K562 (cell line): ENCODE measurements around the gene CHTOP. TPM values are rescaled to one million over a fixed set of nuclear protein-coding genes. Genes with fewer than 3 reads are reported as not detected.

Experiments
- BCOR ChIP-seq: fragments of 450-650 bp; IDR thresholded peaks from 2 replicates; pipeline ENCODE4 v1.6.1; 2016
- CTBP1 ChIP-seq: fragments of 450-650 bp; IDR thresholded peaks from 2 replicates; pipeline ENCODE4 v1.6.1; 2016; ENCODE audit warnings: borderline replicate concordance
- CXXC5 ChIP-seq: fragments of 250-450 bp; sonication (Bioruptor Pico); IDR thresholded peaks from 2 replicates; pipeline ENCODE4 v1.8.0; 2022; ENCODE audit warnings: inconsistent platforms, mild to moderate bottlenecking, moderate library complexity
- DACH1 ChIP-seq: fragments of 450-650 bp; IDR thresholded peaks from 2 replicates; pipeline ENCODE4 v1.6.1; 2018; ENCODE audit not compliant: partially characterized antibody
- DNMT1 ChIP-seq: fragments of 450-650 bp; IDR thresholded peaks from 2 replicates; pipeline ENCODE4 v1.6.1; 2016; ENCODE audit warnings: antibody characterized with exemption, mild to moderate bottlenecking
- E2F3 ChIP-seq: fragments of 250-450 bp; sonication (Bioruptor Pico); IDR thresholded peaks from 2 replicates; pipeline ENCODE4 v1.4.0; 2020; ENCODE audit warnings: mild to moderate bottlenecking
- ELF1 ChIP-seq: fragments of 200-800 bp; sonication (Bioruptor generic); IDR thresholded peaks from 2 replicates; pipeline ENCODE4 v1.6.1; 2016; ENCODE audit warnings: missing genetic modification characterization, missing compliant biosample characterization
- EP400 ChIP-seq: fragments of 450-650 bp; IDR thresholded peaks from 2 replicates; pipeline ENCODE4 v1.6.1; 2017; ENCODE audit warnings: antibody characterized with exemption, mild to moderate bottlenecking, moderate library complexity
- GABPA ChIP-seq: fragments of 200-800 bp; sonication (Bioruptor generic); conservative IDR thresholded peaks from 2 replicates; pipeline ENCODE4 v1.6.1; 2016; ENCODE audit warnings: low read depth, missing genetic modification characterization, missing compliant biosample characterization
- HDAC3 ChIP-seq: fragments of 450-650 bp; IDR thresholded peaks from 2 replicates; pipeline ENCODE4 v1.6.1; 2018; ENCODE audit warnings: borderline replicate concordance, mild to moderate bottlenecking, moderate library complexity; ENCODE audit not compliant: partially characterized antibody
- MTA3 ChIP-seq: fragments of 450-650 bp; formaldehyde crosslinking; IDR thresholded peaks from 2 replicates; pipeline ENCODE4 v1.6.1; 2017; ENCODE audit warnings: mild to moderate bottlenecking, borderline replicate concordance
- NUFIP1 ChIP-seq: fragments of 450-650 bp; IDR thresholded peaks from 2 replicates; pipeline ENCODE4 v1.6.1; 2018; ENCODE audit not compliant: partially characterized antibody
- OTX1 ChIP-seq: fragments of 450-650 bp; formaldehyde crosslinking; IDR thresholded peaks from 2 replicates; pipeline ENCODE4 v1.4.0; 2022; ENCODE audit warnings: mild to moderate bottlenecking
- SIRT6 ChIP-seq: IDR thresholded peaks from one replicate; pipeline ENCODE4 v1.6.1; 2012; ENCODE audit warnings: low read depth, mild to moderate bottlenecking, control low read depth, inconsistent platforms, low read length, moderate library complexity
- SP2 ChIP-seq: IDR thresholded peaks from 2 replicates; pipeline ENCODE4 v1.6.1; 2011; ENCODE audit warnings: mild to moderate bottlenecking, low read depth, low read length, moderate library complexity; ENCODE audit not compliant: poor library complexity, severe bottlenecking; ENCODE audit errors: extremely low read depth
- TAF15 ChIP-seq: fragments of 200-400 bp; formaldehyde crosslinking; IDR thresholded peaks from 2 replicates; pipeline ENCODE4 v1.6.1; 2017; ENCODE audit warnings: mild to moderate bottlenecking, low read depth, low read length, moderate library complexity
- TARDBP ChIP-seq: fragments of 450-650 bp; IDR thresholded peaks from 2 replicates; pipeline ENCODE4 v1.6.1; 2016
- THRAP3 ChIP-seq: fragments of 450-650 bp; IDR thresholded peaks from 2 replicates; pipeline ENCODE4 v1.6.1; 2016; ENCODE audit warnings: mild to moderate bottlenecking, inconsistent platforms, borderline replicate concordance
- ZKSCAN1 ChIP-seq: fragments of 150-350 bp; IDR thresholded peaks from 2 replicates; pipeline ENCODE4 v1.6.1; 2016; ENCODE audit warnings: low read depth, low read length
- ZNF311 ChIP-seq: fragments of 250-450 bp; sonication (Bioruptor Pico); IDR thresholded peaks from 2 replicates; pipeline ENCODE4 v1.4.0; 2020; ENCODE audit warnings: mild to moderate bottlenecking, moderate library complexity
- ZNF507 ChIP-seq: conservative IDR thresholded peaks from 2 replicates; pipeline ENCODE4 v1.6.1; 2017; ENCODE audit warnings: missing genetic modification characterization, missing compliant biosample characterization
- ZNF668 ChIP-seq: fragments of 250-450 bp; sonication (Bioruptor Pico); IDR thresholded peaks from 2 replicates; pipeline ENCODE4 v1.8.0; 2022; ENCODE audit warnings: mild to moderate bottlenecking, inconsistent platforms
- polyA plus RNA-seq, 8 experiments: library from polyadenylated mRNA; depleted of rRNA in 4 of 8; stranded (reverse) in 5 of 8; unstranded in 3 of 8; fragments of >200 nt; fragmentation: Nextera tagmentation in 2 of 8; fragmentation: Illumina TruSeq in 1 of 8; extraction: Ambion mirVana in 2 of 8; extraction: Trizol in 1 of 8; gene quantifications; 2 replicates each; pipeline versions ENCODE4 v1.2.1 to v1.2.3, GENCODE V29; 2011 to 2014; ENCODE audit warnings: inconsistent platforms in 1 of 8, missing spikeins in 1 of 8
- total RNA-seq, 7 experiments: library from RNA; depleted of rRNA in 6 of 7; stranded (reverse); fragments of >200 nt in 6 of 7; fragmentation: Illumina TruSeq in 2 of 7; extraction: Trizol in 2 of 7; gene quantifications; 2 replicates each; pipeline versions ENCODE4 v1.2.1 to v1.2.3, GENCODE V29; 2011 to 2021; ENCODE audit warnings: low replicate concordance in 1 of 7
- TF ChIP-seq, protein P1 (sequence below): fragments of 250-450 bp; sonication (Bioruptor Pico); IDR thresholded peaks from 2 replicates; pipeline ENCODE4 v1.4.0; 2020; ENCODE audit warnings: mild to moderate bottlenecking
- TF ChIP-seq, protein P2 (sequence below), 2 experiments: fragments of 450-650 bp in 1 of 2; sonication (generic) in 1 of 2; formaldehyde crosslinking; conservative IDR thresholded peaks; 2 replicates each; pipeline versions ENCODE4 v1.4.0 to v1.8.1; 2020 to 2022; ENCODE audit warnings: mild to moderate bottlenecking in 1 of 2, missing genetic modification reagents in 1 of 2
- TF ChIP-seq, protein P3 (sequence below): sonication (generic); formaldehyde crosslinking; IDR thresholded peaks from 2 replicates; pipeline ENCODE4 v1.8.1; 2022; ENCODE audit warnings: missing genetic modification reagents
- TF ChIP-seq, protein P4 (sequence below): fragments of 250-450 bp; sonication (Bioruptor Pico); IDR thresholded peaks from 2 replicates; pipeline ENCODE4 v1.8.0; 2021; ENCODE audit warnings: mild to moderate bottlenecking, moderate library complexity

Gene CHTOP
- total and polyA plus RNA-seq, 9 of the 15 experiments (the other 6 are each of a cell fraction or from before 2014, with no cell fraction given) = 10.2 to 91.8 (median 60.8) TPM

DNA sequence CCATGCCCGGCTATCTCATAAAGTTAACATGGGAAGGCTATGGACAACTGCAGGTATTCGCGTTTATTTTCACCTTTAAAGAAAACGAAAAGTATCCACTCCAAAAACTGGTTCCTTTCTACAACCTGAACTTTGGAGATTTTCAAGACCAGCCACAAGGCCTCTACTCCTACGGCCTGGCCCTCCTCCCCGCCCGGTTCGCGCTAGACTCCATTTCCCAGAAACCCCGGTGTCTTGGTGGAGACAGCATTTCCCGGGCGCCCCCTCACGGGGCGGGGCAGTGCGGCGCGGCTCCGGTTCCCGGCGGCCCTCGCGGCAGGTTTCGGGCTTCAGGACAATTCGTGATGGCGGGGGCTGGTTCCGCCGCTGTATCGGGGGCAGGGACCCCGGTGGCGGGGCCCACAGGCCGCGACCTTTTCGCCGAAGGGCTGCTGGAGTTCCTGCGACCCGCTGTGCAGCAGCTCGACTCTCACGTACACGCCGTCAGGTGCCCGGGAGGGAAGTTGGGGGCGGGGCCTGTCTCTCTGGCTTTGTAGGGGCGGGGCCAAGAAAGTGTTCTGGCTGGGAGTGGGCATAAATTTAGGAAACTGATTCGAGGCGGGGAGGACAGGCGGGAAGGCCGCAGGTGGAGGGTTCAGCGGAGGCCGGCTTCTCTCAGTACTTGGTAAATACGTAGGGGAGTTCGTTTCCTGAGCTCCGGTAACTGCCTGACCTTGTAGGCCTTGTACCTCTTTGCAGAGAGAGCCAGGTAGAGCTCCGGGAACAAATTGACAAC, 24.7 kb downstream of the CHTOP start, which contains the start of gene SNAPIN (continued):
- TF ChIP-seq, protein P1, sequence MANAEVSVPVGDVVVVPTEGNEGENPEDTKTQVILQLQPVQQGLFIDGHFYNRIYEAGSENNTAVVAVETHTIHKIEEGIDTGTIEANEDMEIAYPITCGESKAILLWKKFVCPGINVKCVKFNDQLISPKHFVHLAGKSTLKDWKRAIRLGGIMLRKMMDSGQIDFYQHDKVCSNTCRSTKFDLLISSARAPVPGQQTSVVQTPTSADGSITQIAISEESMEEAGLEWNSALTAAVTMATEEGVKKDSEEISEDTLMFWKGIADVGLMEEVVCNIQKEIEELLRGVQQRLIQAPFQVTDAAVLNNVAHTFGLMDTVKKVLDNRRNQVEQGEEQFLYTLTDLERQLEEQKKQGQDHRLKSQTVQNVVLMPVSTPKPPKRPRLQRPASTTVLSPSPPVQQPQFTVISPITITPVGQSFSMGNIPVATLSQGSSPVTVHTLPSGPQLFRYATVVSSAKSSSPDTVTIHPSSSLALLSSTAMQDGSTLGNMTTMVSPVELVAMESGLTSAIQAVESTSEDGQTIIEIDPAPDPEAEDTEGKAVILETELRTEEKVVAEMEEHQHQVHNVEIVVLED (CRISPR knock-in tag) = peak; percentile 43; the same call in 1 of the 2 replicates
- no peak for TF ChIP-seq SIRT6
- TF ChIP-seq NUFIP1 = no peak
- TF ChIP-seq OTX1 (CRISPR knock-in tag) = no peak
- TF ChIP-seq TAF15 = no peak
- no peak for TF ChIP-seq ZNF507
- TF ChIP-seq DACH1 = no peak
- peak; percentile 80 for TF ChIP-seq CXXC5 (CRISPR knock-in tag)
- no peak for TF ChIP-seq THRAP3
- TF ChIP-seq MTA3 = no peak; the same call in 1 of the 2 replicates
- no peak for TF ChIP-seq SP2
- no peak for TF ChIP-seq BCOR
- TF ChIP-seq CTBP1 = 0 out of 2 replicates have a peak, but pooled peaks have one; percentile 15
- TF ChIP-seq ELF1 (tag) = peak; percentile 86
- TF ChIP-seq, protein P2, sequence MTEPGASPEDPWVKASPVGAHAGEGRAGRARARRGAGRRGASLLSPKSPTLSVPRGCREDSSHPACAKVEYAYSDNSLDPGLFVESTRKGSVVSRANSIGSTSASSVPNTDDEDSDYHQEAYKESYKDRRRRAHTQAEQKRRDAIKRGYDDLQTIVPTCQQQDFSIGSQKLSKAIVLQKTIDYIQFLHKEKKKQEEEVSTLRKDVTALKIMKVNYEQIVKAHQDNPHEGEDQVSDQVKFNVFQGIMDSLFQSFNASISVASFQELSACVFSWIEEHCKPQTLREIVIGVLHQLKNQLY (CRISPR knock-in tag; conservative IDR thresholded peaks at IDR 0.05) = no peak
- TF ChIP-seq ZNF311 = no peak
- TF ChIP-seq E2F3 (CRISPR knock-in tag) = no peak
- TF ChIP-seq DNMT1 = no peak
- no peak for TF ChIP-seq ZNF668 (CRISPR knock-in tag)
- TF ChIP-seq EP400 = peak; percentile 66
- TF ChIP-seq TARDBP = no peak
- TF ChIP-seq, protein P3, sequence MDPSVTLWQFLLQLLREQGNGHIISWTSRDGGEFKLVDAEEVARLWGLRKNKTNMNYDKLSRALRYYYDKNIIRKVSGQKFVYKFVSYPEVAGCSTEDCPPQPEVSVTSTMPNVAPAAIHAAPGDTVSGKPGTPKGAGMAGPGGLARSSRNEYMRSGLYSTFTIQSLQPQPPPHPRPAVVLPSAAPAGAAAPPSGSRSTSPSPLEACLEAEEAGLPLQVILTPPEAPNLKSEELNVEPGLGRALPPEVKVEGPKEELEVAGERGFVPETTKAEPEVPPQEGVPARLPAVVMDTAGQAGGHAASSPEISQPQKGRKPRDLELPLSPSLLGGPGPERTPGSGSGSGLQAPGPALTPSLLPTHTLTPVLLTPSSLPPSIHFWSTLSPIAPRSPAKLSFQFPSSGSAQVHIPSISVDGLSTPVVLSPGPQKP (CRISPR knock-in tag) = no peak
- TF ChIP-seq, protein P4, sequence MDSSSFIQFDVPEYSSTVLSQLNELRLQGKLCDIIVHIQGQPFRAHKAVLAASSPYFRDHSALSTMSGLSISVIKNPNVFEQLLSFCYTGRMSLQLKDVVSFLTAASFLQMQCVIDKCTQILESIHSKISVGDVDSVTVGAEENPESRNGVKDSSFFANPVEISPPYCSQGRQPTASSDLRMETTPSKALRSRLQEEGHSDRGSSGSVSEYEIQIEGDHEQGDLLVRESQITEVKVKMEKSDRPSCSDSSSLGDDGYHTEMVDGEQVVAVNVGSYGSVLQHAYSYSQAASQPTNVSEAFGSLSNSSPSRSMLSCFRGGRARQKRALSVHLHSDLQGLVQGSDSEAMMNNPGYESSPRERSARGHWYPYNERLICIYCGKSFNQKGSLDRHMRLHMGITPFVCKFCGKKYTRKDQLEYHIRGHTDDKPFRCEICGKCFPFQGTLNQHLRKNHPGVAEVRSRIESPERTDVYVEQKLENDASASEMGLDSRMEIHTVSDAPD (CRISPR knock-in tag) = no peak
- TF ChIP-seq GABPA (tag) = peak; percentile 84
- no peak for TF ChIP-seq ZKSCAN1
- no peak for TF ChIP-seq HDAC3
